Activated CD4-positive, CD25-positive, alpha-beta regulatory T cell treated with anti-CD3 and anti-CD28 coated beads, Interleukin-2, amount 50 U/mL, for 16 hours (primary cell): Measurements from ENCODE around the gene CRTC3.
"Not testable (repeated sequence)": the region's sequence is repeated elsewhere in the genome, so short reads cannot be mapped to it uniquely, and the experiment has no call there.

Experiments
- DNase-seq: peaks from one replicate; pipeline ENCODE4 v3.0.0-alpha.2; 2020; ENCODE audit warnings: low read depth, low spot score

CRTC3 gene

DNA sequence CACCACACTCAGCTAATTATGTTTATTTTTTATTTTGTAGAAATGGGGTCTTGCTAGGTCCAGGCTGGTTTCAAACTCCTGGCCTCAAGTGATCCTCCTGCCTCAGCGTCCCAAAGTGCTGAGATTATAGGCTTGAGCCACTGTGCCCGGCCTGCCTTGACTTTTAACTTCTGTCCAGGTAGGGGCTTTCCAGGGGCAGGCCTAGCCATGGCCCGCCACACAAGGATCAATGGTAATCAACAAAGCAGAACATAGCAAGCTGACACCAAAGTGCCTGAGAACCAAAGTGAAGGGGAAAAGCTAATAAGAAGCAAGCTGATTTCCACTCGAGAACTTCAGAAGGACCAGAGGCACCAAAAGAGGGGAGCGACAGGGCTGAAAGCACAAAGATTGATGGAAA lies 9.4 kb upstream of the CRTC3 start:
- no peak for DNase-seq

DNA sequence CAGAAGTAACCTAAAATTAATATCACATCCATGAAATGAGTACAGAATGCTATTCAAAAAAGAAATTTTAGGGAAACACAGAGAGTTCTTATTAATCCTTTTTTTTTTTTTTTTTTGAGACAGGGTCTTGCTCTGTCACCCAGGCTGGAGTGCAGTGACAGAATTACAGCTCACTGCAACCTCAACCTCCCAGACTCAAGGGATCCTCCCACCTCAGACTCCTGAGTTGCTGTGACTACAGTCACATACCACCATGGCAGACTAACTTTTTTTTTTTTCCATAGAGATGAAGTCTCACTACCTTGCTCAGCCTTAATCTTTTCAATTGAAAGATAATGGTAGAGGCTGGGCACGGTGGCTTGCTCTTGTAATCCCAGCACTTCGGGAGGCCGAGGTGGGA lies 6.3 kb upstream of the CRTC3 start:
- no peak for DNase-seq

GRCh38 chr15:90524018-90524803 lies 5.5 kb upstream of the CRTC3 start:
- not testable (repeated sequence) for DNase-seq

DNA sequence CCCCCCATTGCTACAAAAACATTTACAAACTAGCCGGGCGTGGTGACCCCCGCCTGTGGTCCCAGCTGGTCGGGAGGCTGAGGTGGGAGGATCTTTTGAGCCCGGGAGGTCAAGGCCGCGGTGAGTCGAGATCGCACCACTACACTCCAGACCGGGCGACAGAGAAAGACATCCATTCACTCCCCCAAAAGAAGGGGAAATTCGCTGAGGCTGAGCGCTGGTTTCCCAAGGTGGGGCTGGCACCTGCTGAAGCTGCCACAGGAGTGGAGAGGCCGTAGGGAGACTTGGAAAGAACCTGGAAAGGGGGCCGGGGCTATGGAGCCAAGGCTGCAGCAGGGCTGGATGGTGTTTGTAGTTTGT lies 732 bp upstream of the CRTC3 start:
- no peak for DNase-seq

DNA sequence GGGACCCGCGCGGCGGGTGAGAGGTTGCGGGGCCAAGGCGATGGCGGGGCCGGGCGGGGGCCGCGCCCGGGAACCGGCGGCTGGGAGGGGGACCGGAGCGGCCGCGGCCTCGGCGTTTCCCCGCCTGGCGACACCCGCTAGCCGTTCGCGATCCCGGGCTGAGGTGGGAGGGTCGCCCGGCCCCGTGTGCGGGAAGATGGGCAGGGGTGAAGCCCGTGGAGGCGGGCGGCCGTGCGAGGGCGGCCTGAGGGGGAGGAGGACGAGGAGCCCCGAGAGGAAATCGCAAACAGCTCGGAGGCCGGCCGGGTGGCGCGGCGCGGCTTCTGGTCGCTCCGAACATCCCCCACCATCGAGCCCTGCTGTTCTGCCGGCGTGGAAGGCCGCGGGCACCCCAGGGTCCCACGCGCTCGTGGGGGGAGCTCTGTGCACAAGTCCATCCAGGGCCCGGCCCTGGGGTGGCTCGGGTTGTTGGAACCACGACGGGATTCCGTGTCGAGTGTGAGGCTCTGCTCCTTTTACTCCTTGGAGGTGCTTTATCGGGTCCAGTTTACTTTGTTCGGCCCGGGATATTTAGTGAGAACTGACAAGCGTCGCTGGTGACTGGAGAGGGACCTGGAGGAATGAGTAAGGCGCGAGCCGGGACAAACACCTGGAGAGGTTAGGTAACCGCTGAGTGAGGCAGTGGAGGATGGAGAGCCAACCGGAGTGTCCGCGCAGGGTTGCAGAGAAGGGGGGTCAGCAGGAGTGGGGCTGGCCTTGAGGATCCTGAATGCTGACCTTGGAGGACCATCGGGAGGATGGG lies 728 bp downstream of the CRTC3 start:
- DNase-seq: no peak

DNA sequence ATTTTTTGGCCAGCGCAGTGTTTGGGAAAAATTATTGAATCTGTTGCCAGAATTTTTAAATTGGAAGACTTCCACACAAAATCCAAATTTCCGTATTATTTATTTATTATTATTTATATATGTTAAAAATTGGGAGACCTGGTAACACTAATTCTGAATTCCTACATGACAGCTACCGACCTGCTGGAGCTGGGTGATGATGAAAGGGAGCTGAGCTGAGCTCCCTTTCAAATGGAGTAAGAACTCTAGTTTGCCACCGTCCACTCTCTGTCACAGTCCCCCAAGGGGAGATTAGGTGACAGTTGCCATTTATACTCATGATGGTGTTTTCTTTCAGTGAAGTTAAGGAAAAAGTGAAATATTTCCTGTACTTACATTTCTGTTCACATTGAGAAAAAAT lies 1.4 kb downstream of the CRTC3 start:
- DNase-seq: no peak

GRCh38 chr15:90535254-90535653 lies 5.5 kb downstream of the CRTC3 start:
- no peak for DNase-seq

- no peak for DNase-seq
These were observed 10.1 kb downstream of the CRTC3 start for GRCh38 chr15:90539789-90540188.

GRCh38 chr15:90540768-90541167 lies 11.0 kb downstream of the CRTC3 start:
- no peak for DNase-seq

GRCh38 chr15:90545095-90545494 lies 15.4 kb downstream of the CRTC3 start:
- DNase-seq: no peak

DNA sequence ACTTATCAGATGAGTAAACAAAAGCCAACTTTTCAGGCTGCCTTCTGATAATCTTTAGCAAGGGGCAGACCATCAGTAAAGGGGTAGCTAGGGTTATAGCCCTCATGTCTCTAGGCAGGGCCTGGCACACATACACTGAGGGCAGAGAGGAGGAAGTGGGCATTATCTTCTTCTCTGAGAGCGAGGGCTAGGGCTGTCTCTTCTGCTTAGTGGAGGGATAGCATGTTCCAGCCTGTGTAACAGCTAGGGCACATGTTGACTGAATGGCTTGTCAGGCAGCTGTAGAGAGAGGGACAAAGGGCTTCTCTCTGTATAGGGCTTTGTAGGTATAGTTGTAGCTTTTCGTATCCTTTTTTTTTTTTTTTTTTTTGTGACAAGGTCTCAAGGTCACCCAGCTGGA lies 17.8 kb downstream of the CRTC3 start:
- no peak for DNase-seq

GRCh38 chr15:90550919-90551318 lies 21.2 kb downstream of the CRTC3 start:
- DNase-seq: no peak

- no peak for DNase-seq
These were observed 22.6 kb downstream of the CRTC3 start for GRCh38 chr15:90552162-90552928.

DNA sequence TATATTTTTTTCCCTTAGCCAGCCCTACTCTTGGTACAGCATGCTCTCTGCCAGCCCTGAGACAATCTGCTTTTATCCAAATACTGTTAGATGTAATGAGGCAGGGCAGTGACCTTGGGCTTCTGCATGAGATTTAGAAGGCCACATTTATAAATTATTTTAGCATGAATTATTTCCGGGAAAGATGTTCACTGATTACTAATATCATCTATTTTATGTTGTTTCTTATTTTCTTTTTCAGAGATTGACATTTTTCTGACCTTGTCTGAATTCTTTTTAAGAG lies 23.1 kb downstream of the CRTC3 start:
- no peak for DNase-seq

DNA sequence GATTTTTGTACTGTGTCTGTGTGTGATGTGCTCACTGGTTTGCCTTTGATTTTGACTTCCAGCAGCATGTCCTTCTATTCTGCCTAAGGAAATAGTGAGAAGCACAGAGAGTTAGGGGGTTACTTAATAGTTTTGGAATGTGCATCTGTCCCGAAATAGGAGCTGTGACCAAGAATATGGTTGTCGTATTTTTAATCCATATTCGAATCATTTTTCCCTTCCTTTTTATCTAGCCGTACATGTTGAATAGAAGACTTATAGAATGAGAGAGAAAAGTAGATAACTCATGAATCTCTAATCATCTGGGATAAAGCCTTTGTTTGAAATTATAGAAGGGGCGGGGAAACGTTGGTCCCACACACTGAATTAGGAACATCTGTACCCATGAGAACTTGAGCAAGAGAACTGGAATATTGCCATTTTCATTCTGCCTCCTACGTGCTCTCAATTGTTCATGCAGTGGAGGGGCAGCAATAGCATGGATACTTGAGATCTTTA lies 23.6 kb downstream of the CRTC3 start:
- no peak for DNase-seq

DNA sequence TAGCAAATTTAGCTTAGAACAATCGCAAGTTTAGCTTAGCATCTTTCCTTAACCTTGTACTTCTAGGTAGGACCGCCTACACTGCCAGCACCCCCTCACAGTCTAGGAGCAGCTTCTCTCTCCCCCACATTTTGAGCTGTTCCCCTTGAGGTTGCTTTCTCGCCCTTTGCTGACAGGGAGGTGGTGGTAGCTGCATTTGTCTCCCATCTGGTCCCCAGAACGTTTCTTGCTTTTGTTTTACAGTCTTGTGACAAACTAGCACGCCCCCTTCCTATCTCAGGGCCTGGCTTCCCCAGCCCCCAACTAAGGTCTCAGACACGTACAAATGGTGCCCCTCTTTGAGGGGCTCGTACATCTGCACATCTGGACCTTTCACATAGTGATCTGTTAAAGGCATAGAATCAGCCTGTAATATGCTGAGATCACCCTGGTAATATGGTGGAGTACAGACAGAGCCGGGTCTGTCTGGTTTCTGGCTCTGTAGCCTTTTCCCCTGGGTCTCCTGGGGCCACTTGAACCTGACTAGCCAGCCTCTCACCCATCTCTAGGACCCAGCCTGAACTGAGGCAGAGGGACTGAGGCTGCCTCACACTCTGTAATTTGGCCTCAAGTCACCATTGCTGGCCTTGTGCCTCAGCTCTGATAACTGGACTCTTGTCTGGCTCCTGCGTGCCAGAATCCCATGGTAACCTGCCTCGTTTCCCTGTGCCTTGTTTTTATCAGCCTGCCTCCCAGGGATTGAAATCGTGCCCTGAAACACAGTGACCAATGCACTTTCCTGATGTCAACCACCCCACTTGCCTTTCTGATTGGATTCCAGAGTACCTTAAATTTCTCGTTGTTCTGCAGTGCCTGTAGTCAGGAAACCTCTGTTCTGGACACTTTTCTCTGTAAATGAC lies 27.7 kb downstream of the CRTC3 start:
- DNase-seq: no peak

GRCh38 chr15:90558171-90558573 lies 28.4 kb downstream of the CRTC3 start:
- no peak for DNase-seq

GRCh38 chr15:90559119-90559518 lies 29.4 kb downstream of the CRTC3 start:
- no peak for DNase-seq

- DNase-seq: no peak
These were observed 30.6 kb downstream of the CRTC3 start for GRCh38 chr15:90560229-90560776.

GRCh38 chr15:90561344-90562244 lies 31.9 kb downstream of the CRTC3 start:
- DNase-seq: no peak
